ENCODE measurements around the gene AMIGO2.
A peak's percentile ranks its signal among the peaks of the same experiment; 100 is the strongest.
"Not testable (repeated sequence)": the region's sequence is repeated elsewhere in the genome, so short reads cannot be mapped to it uniquely, and the experiment has no call there.

Gene AMIGO2, protein sequence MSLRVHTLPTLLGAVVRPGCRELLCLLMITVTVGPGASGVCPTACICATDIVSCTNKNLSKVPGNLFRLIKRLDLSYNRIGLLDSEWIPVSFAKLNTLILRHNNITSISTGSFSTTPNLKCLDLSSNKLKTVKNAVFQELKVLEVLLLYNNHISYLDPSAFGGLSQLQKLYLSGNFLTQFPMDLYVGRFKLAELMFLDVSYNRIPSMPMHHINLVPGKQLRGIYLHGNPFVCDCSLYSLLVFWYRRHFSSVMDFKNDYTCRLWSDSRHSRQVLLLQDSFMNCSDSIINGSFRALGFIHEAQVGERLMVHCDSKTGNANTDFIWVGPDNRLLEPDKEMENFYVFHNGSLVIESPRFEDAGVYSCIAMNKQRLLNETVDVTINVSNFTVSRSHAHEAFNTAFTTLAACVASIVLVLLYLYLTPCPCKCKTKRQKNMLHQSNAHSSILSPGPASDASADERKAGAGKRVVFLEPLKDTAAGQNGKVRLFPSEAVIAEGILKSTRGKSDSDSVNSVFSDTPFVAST

DNA sequence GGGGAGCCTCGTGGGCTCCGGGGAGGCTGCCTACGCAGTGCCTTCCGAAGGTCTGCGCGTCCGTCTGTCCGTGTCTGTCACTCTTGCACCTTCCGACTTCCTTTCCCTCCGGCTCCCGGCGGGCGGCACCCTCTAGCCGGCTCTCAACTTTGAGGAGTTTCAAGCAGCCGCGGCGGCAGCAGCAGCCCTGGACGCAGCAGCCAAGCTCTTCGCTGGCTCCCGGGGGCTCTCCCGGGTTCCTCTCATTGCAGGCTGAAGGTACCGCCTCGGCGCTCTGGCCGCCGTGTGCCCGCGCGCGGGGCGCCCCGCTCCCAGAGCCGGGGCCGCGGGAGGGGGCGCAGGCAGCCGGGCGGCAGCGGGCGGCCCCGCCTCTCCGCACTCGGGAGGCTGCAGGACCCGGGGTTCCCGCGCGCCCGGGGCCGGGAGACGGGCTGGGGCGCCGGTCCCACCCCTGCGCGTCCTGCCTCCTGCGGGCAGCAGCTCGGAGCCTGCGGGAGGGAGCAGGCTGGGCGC is at the start of gene AMIGO2, which contains the start of gene PCED1B:
TSS of gene AMIGO2 (minus strand) at position 492 of the 513 bp plus-strand sequence. CDS start 957 bp downstream, outside the sequence.
TSS of gene PCED1B (plus strand) at position 154 of the 513 bp plus-strand sequence. CDS start 155,443 bp downstream, outside the sequence.
- DNase-seq (ENCODE audit: low read depth) = peak; percentile 43

DNA sequence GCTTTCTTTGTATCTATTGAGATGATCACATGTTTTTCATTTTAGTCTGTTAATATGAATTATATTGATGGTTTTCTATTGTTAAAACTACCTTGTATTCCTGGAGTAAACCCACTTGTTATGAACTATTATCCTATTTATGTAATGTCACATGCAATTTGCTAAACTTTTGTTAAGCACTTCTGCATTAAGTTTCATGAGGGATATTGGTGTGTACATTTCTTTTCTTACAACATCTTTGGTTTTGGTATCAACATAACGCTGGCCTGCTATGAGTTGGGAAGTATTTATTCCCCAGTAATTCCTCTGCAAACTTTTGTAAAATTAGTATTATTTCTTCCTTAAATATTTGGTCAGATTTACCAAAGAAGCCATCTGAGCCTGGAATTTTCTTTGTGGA is 46.5 kb upstream of the AMIGO2 start:
- DNase-seq (ENCODE audit: low read depth) = no peak

DNA sequence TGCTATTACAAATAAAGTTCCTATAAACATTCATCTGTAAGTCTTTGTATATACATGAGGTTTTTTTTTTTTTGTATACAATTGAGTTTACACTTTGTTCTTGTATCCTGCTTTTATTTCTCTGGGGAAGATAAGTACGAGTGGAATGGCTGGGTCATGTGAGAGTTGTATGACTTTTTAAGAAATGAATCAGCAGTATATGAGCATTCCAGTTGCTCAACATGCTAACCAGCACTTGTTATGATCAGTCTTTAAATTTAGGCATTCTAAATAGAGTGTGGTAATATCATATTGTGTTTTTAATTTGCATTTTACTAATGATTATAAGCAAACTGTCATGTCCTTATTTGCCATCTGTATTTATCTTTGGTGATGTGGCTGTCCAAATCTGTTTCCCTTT is 44.7 kb upstream of the AMIGO2 start:
- DNase-seq (ENCODE audit: low read depth) = no peak

DNA sequence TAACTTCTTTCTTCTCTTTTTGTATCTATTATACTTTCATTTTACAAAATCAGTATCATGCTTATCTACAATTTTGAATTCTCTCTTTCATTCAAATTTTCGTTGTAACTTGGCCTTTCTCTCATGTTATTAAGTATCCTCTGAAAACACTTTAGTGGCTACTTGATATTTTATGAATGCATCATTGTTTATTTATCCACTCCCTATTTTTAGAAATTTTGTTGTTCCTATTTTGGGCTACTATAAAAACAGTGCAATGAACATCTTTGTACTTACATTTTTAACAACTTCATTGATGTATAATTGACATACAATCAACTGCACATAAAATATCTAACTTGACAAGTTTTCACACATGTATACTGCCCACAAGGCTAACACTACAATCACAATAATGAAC is 44.0 kb upstream of the AMIGO2 start:
- no peak for DNase-seq (ENCODE audit: low read depth)

DNA sequence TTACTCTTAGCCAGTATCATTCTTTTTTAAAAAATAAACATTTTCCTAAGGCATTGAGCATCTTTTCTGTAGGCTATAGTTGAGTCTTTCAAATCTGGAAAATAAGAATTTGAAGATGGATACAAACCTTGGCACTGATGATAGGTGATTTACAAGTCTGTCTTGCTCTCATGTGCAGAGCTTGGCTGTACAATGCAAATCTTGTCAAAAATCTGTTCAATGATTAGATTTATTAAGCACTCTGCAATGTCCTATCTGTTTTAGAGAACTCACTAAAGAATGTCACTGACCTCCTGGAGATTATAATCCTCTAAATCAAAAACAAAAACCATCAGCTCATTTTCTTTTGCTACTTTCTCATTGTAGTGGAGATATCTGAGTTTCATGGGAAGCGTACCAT is 42.8 kb upstream of the AMIGO2 start:
- no peak for DNase-seq (ENCODE audit: low read depth)

DNA sequence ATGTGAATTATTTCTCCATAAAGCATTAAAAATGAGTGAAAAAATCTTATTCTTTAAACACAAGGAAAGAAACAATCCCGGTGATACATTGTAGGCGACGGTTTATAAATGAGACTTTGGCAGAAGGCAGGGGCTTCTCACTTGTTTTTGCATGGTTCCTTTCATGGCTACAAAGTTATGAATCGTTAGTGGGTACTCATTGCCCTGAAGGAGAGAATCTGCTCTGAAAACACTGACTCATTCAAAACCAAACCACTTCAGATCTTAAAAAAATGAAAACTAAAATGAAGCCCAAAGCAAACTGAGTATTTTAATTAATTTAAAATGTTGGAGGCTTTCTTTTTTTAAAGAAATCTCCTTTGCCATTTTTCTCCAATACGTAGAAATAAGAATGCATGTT is 41.4 kb upstream of the AMIGO2 start:
- no peak for DNase-seq (ENCODE audit: low read depth)

DNA sequence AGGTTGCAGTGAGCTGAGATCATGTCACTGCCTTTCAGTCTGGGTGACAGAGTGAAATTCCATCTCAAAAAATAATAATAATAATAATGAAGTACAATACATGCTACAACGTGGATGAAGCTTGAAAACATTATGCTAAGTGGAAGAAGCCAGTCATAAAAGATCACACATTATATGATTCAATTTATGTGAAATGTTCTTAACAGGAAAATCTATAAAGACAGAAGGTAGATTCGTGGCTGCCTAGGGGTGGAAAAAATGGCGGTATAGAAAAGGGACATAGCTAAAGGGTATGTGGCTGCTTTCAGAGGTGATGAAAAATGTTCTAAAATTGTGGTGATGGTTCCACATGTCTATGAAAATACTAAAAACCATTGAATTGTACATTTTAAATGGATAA is 41.0 kb upstream of the AMIGO2 start:
- no peak for DNase-seq (ENCODE audit: low read depth)

DNA sequence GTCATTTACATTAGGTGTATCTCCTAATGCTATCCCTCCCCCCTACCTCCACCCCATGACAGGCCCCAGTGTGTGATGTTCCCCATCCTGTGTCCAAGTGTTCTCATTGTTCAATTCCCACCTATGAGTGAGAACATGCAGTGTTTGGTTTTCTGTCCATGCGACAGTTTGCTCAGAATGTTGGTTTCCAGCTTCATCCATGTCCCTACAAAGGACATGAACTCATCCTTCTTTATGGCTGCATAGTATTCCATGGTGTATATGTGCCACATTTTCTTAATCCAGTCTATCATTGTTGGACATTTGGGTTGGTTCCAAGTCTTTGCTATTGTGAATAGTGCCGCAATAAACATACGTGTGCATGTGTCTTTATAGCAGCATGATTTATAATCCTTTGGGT is 37.5 kb upstream of the AMIGO2 start:
- DNase-seq (ENCODE audit: low read depth) = not testable (repeated sequence)

DNA sequence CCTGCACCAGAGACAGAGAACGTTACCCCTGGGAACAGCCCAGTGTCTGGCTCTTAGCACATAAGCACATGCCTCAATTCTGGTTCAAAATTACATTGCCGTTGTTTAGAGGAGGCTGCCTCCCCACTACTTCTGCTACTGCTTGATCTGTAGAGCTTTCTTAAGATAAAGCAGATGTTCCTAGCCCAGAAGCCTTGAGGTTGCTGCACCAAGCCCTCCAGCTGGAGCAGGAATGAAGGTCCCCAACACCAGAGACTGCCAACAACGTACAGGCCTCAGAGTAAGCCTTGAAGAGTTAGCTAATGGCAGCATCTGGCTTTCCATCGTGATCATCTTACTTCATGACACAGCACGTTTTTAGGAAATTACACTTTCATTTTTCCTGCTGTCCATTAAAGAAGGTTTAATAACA is 34.7 kb upstream of the AMIGO2 start:
- DNase-seq (ENCODE audit: low read depth) = no peak

DNA sequence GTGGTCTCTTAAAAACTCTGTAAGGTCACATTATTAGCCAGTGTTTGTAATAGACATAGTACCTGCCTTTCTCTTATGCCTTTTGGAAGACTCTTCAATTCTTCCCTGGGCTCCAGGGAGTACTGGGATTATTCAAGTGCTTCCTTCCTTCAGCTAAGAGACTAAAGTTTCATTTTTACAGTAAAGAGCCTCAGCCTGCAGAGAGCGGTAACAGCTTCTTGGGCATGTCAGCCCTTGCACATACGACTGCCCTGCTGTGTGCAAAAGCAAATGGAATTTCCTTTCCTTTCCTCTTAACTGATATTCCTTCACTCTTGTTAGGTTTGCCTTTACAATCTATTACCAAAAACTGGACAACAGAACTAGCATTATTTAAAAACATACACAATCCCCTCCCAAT is 32.9 kb upstream of the AMIGO2 start:
- DNase-seq (ENCODE audit: low read depth) = no peak

DNA sequence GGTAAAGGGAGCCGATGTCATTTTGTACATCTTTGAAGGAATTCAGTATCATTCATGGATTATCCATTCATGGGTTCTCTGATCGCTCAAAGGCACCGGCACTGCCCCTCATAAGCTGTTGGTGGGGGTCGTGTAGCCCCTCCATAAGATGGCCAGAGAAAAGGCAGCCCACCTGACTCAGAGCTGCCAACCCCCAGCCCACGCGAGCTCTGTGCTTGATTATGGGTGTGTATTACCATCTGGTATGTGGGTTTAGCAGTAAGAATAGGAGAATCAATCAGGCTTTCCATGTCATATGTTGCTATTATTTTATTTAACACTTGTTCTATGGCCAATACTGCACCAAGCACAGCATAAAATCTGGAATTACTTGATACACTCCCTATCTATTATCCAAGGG is 32.1 kb upstream of the AMIGO2 start:
- no peak for DNase-seq (ENCODE audit: low read depth)

DNA sequence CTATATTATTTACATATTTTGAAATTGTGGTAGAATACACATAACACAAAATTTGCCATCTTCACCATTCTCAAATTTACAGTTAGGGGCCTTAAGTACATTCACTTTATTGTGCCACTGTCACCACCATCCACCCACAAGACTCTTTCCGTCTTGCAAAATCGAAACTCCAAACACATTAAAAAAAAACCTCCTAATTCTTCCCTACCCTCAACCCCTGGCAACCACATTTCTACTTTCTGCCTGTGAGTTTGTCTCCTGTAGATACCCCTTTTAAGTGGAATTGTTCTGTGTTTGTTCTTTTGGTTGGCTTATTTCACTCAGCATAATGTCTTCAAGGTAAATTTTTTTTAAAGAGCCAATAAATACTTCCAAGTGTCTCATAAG is 31.6 kb upstream of the AMIGO2 start:
- no peak for DNase-seq (ENCODE audit: low read depth)

DNA sequence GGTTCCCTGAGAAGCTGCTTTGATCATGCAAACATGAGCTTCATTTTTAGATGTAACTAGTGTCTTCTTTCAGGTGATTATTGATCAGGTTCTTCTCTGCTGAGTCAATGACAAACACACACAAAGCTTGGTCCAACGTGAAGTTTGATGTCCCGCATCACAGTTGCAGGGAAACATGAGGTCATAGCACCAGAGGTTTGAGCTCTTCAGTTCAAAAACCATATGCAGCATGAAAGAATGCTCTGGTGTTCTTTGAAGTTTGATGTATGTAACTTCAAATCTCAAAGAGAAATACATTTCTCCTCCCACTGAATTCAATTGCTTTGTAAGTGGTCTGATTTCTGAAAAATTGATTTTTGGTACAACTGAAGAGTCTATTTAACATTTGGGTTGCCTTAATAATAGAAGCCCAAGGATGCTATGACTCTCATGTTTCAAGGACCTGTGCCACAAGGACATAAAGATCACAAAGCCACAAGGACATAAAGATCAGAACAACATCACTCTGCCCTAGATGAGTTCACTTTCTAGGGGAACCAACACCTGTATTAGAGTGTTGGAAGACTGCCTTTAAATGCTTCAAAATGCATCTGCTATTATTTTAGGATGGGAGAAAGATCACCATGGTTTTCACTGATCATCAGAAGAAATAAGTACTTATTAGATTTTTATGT is 31.1 kb upstream of the AMIGO2 start:
- no peak for DNase-seq (ENCODE audit: low read depth)

DNA sequence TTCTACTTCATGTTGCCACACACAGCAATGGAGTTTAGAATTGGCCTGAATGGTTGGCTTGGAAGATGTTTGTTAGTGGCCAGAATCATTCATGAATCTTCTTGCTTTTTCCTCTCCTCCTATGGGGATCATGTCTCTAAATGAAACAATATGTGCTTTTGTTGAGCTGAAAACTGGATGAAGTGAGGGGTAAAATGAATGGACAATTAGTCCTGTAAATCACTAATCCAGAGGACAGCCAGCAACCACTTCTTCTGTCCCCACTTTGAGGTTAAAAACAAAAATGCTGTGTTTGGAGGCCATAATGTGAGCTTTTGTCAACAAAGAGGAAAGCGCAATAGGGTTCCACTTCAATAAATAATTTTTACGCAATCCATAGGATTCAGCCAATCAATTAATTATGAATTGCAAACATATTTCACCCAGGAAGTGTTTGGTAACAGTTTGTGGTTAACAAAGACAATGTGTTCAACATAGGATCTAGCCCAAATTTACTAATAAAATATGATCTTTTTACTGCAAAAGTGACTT is 30.3 kb upstream of the AMIGO2 start:
- no peak for DNase-seq (ENCODE audit: low read depth)

DNA sequence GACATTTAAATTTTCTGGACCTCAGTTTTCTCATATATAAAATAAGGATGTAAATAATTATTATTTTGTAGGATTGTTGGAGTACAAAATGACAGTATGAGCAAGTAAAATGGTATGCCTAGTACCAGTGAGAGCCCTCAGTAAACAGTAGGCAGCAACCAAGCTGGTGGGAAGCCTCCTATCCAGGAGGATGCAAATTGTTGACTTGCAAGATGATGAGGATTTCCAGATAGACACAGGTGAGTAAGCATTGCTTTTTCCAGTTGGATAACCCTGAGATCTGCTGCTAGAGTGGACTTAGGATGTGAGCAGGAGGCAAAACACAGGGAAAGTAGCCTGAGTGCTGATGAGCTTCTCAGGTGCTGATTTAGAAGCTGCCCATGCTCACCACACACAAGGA is 28.2 kb upstream of the AMIGO2 start:
- no peak for DNase-seq (ENCODE audit: low read depth)

DNA sequence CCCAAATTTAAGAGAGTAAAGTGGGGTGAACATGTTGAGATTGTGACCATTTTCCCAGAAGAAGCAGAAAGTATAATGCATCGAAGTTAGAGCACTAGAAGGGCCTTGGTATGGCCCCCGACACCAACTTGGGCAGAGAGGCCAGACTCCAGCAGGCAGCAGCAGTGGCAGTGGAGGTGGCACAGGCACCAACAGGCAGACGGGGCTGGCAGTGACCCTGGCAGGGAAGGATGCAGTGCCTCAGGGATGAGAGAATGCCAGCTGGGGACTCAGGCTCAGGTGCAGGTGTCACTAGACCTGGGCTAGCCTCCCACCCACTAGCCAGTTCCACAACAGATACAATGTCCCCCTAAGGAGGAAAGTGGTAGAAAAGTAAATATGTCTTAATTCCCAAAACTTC is 27.7 kb upstream of the AMIGO2 start:
- DNase-seq (ENCODE audit: low read depth) = no peak

DNA sequence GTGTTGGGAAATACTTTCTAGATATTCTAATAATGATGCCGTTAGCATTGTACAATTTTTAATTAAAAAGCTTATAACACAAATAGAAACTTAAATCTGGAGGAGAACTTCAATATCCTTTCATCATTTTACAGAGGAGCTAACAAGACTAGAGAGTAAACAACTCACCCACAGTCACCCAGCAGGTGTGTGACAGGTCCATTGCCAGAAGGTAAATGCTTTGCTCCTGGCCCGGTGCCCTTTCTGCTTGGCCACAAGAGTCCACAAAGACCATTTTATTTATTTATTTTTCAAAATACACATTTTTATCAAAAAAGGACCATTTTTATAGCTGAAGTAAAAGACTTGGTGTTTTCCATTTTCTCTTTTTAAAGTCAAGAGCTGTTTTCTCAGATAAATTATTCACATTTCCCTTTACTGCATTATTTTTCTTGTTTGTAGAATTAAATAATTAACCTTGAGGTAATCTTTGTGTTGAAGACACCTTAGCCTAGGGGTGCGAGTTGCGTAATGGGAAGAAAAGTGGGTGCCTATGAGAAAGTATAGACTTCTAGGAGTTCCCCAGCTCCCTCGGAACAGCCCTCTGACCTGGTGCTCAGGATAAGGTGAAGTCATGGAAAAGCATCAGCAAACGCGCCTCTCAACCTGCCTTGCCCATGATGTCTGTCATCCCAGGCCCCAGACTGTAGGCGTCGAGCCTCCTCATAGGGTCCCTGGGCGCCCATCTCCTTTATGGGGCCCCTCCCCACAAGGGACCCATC is 26.3 kb upstream of the AMIGO2 start:
- DNase-seq (ENCODE audit: low read depth) = no peak

DNA sequence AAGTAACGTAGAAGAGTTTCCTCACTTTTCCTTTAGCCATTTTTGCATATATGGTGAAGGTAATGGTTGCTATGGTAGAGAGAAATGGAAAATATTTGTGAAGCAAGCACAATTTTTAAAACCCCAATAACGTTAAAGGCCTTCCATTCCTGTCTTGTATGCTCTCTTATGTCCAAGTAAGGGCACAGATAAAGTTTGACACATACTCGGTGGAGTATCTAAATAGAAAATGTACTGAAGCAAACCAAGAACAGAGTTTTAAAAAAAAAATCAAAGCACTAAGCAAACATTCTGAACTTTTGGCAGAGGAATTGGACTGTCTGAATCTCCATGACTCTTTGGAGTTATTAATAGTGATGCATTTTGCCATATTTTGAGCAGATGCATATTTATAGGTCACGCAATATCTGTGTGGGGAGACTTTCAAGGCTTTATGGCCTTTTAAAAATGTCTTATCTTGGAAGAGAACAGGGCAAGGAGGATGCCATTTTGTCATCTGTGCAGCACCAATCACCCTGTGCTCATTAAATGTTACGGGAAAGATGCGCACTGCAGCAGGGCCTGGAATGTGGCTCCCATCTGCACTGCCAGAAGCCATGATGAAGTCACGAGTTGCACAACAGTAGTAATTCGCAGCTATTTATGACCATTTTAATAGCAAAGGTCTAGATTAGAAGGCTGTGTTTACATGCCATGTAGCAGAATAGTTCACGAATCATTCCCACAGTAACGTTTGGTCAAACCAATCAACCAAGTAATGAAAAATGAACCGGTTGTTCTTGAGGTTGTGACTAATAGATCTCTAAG is 23.3 kb upstream of the AMIGO2 start:
- DNase-seq (ENCODE audit: low read depth) = no peak

DNA sequence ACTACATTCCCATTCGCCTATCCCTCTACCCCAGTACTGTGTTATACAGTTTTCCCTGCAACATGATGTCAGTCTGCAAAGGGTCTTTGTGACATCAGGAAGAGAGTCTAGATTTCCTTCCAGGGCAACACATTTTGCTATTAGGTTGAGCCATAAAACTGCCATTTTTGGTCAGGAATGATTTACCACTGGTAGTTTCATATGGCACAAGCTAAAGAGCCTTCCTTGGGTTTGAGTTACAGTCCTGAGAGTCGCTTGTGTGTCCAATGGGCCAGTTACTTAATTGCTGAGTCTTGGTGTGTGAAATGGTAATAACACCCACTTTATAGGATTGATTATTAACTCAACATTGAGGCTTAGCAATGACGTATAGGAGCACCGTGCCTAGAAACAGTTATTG is 22.6 kb upstream of the AMIGO2 start:
- no peak for DNase-seq (ENCODE audit: low read depth)

DNA sequence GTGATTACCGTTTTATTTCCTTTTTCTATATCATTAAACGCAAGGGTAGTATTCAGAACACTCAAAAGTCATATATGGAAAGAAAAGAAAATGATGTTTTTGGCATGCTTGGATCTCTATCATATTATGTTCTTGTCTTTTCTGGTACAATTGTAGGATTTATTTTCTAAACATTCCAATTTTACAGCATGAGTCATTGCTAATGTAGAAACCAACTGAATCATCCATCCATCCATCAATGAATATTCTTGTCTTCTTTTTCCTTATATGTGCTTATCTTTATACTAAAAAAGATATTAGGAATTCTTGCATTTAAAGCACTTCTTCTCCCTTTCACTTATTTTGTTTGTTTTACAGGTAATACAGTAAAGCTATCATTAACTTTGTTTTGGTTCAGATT is 20.4 kb upstream of the AMIGO2 start:
- DNase-seq (ENCODE audit: low read depth) = no peak

DNA sequence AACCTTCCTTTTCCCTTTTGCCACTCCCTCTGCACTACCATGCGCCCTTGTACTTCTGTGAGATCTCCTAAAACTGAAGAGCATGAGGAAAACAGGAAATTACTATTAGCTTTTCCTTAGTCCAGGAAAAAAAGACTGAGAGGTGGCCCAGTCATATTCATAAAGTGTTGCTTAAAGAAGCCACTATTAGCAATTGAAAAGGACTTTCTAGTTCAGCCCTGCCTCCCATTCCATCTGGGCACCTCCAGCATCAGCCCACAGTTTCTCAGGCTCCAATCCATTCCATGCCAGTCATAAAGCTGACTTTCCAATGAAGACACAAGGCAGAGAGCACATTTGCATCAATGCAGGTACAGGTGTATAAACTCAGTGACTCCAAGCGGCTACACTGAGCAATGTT is 19.9 kb upstream of the AMIGO2 start:
- DNase-seq (ENCODE audit: low read depth) = no peak

All from stimulated activated CD8-positive, alpha-beta memory T cell treated with anti-CD3 and anti-CD28 coated beads, Interleukin-12 subunit alpha, Interleukin-12 subunit beta, amount 100 ng/mL, for 1 hour (primary cell).